ENCODE results near the gene PSMB7.
"Not testable (repeated sequence)": the region's sequence is repeated elsewhere in the genome, so short reads cannot be mapped to it uniquely, and the experiment has no call there.

PSMB7 gene

GRCh38 chr9:124426361-124426760 lies 11.1 kb upstream of the PSMB7 start:
- no peak for DNase-seq (ENCODE audit: extremely low read depth, low read depth)
- no peak for TF ChIP-seq CTCF (IDR thresholded peaks at IDR 0.05; ENCODE audit: low read depth, low read length, missing control alignments)
- no peak overlapping the region for H3K4me3 ChIP-seq (replicated peaks; ENCODE audit: low read depth, low read length)

GRCh38 chr9:124425733-124426132 lies 10.5 kb upstream of the PSMB7 start:
- H3K4me3 ChIP-seq (replicated peaks; ENCODE audit: low read depth, low read length); DNase-seq (ENCODE audit: extremely low read depth, low read depth): not testable (repeated sequence)

GRCh38 chr9:124423591-124423990 lies 8.3 kb upstream of the PSMB7 start:
- DNase-seq (ENCODE audit: extremely low read depth, low read depth), result no peak
- TF ChIP-seq CTCF (IDR thresholded peaks at IDR 0.05; ENCODE audit: low read depth, low read length, missing control alignments), result no peak
- no peak overlapping the region for H3K4me3 ChIP-seq (replicated peaks; ENCODE audit: low read depth, low read length)

GRCh38 chr9:124423155-124423554 lies 7.9 kb upstream of the PSMB7 start:
- no peak for TF ChIP-seq CTCF (IDR thresholded peaks at IDR 0.05; ENCODE audit: low read depth, low read length, missing control alignments)
- DNase-seq (ENCODE audit: extremely low read depth, low read depth), result no peak
- H3K4me3 ChIP-seq (replicated peaks; ENCODE audit: low read depth, low read length), result no peak overlapping the region

GRCh38 chr9:124420991-124421543 lies 5.8 kb upstream of the PSMB7 start:
- no peak for TF ChIP-seq CTCF (IDR thresholded peaks at IDR 0.05; ENCODE audit: low read depth, low read length, missing control alignments)
- DNase-seq (ENCODE audit: extremely low read depth, low read depth), result no peak

GRCh38 chr9:124419832-124420489 lies 4.7 kb upstream of the PSMB7 start:
- no peak for TF ChIP-seq CTCF (IDR thresholded peaks at IDR 0.05; ENCODE audit: low read depth, low read length, missing control alignments)
- H3K4me3 ChIP-seq (replicated peaks; ENCODE audit: low read depth, low read length), result no peak overlapping the region
- DNase-seq (ENCODE audit: extremely low read depth, low read depth), result no peak

More at GRCh38 chr9:124420991-124421543, 5.8 kb upstream of the PSMB7 start:
- H3K4me3 ChIP-seq (replicated peaks; ENCODE audit: low read depth, low read length), result no peak overlapping the region

- DNase-seq (ENCODE audit: extremely low read depth, low read depth), result no peak
Observed at GRCh38 chr9:124415852-124416484, 726 bp upstream of the PSMB7 start.

More at GRCh38 chr9:124415852-124416484, 726 bp upstream of the PSMB7 start:
- H3K4me3 ChIP-seq (replicated peaks; ENCODE audit: low read depth, low read length), result no peak overlapping the region
- TF ChIP-seq CTCF (IDR thresholded peaks at IDR 0.05; ENCODE audit: low read depth, low read length, missing control alignments), result no peak
